PC-3 (cell line): Measurements from ENCODE around the gene ID1. TPM values are rescaled to one million over a fixed set of nuclear protein-coding genes. Genes with fewer than 3 reads are reported as not detected.

Experiments used
- ATAC-seq: fragments of 200-7000 bp; cut with Tn5 transposase; 2 replicates; pipeline ENCODE4 v1.9.1; 2020; ENCODE audit warnings: mild to moderate bottlenecking, moderate library complexity
- BruUV-seq: library from RNA; stranded (reverse); fragments of 400-500 nt; replicated peaks from 2 replicates; lab custom pipeline; 2021; lab: Mats Ljungman, UMichigan
- CTCF ChIA-PET: fragments of 300-600 bp; sonication (Branson Sonifier 250); formaldehyde crosslinking; loops from one replicate; lab custom pipeline; 2022; ENCODE audit warnings: antibody characterized with exemption; lab: Charles Lee
- POLR2A ChIA-PET: fragments of 300-600 bp; sonication (Branson Sonifier 250); formaldehyde crosslinking; loops from one replicate; lab custom pipeline; 2022; ENCODE audit warnings: antibody characterized with exemption; ENCODE audit not compliant: unreplicated experiment; lab: Charles Lee
- DNase-seq: peaks from one replicate; pipeline ENCODE4 v3.0.0-alpha.2; 2015
- H2AFZ ChIP-seq: fragments of 300-600 bp; sonication (generic); 2 replicates; pipeline ENCODE4 v1.6.0; 2016; ENCODE audit warnings: antibody characterized with exemption, low read length
- H3F3A ChIP-seq: fragments of 300-600 bp; sonication (generic); one replicate; pipeline ENCODE4 v1.6.0; 2017; ENCODE audit warnings: antibody characterized with exemption, low read length, control low read depth, mild to moderate bottlenecking; ENCODE audit not compliant: unreplicated experiment
- H3K27ac ChIP-seq: fragments of 300-600 bp; sonication (generic); 2 replicates; pipeline ENCODE4 v1.5.1; 2016; ENCODE audit warnings: mild to moderate bottlenecking, low read length
- H3K27me3 ChIP-seq: fragments of 300-600 bp; sonication (generic); 2 replicates; pipeline ENCODE4 v1.6.1; 2016; ENCODE audit warnings: low read length, mixed read lengths
- H3K36me3 ChIP-seq: fragments of 300-600 bp; sonication (generic); 2 replicates; pipeline ENCODE4 v1.6.1; 2016; ENCODE audit warnings: low read depth, mixed run types, low read length, mixed read lengths
- H3K4me1 ChIP-seq: fragments of 300-600 bp; sonication (generic); 2 replicates; pipeline ENCODE4 v1.5.1; 2016; ENCODE audit warnings: low read length; ENCODE audit not compliant: insufficient read depth
- H3K4me2 ChIP-seq: fragments of 300-600 bp; sonication (generic); 2 replicates; pipeline ENCODE4 v1.6.0; 2016; ENCODE audit warnings: low read length
- H3K4me3 ChIP-seq: fragments of 300-600 bp; sonication (generic); 2 replicates; pipeline ENCODE4 v1.5.1; 2016; ENCODE audit warnings: mild to moderate bottlenecking, low read length, mixed read lengths
- H3K79me2 ChIP-seq: fragments of 300-600 bp; sonication (generic); 2 replicates; pipeline ENCODE4 v1.6.1; 2017; ENCODE audit warnings: low read length, mixed read lengths
- H3K9ac ChIP-seq: fragments of 300-600 bp; sonication (generic); 2 replicates; pipeline ENCODE4 v1.6.0; 2016; ENCODE audit warnings: mild to moderate bottlenecking, low read length
- H3K9me2 ChIP-seq: fragments of 300-600 bp; sonication (generic); replicated peaks from 2 replicates; pipeline ENCODE4 v1.6.1; 2016; ENCODE audit warnings: mixed run types, low read length, mixed read lengths
- H3K9me3 ChIP-seq: fragments of 300-600 bp; sonication (generic); 2 replicates; pipeline ENCODE4 v1.6.1; 2016; ENCODE audit warnings: low read length, mixed read lengths
- H4K20me1 ChIP-seq: fragments of 300-600 bp; sonication (generic); 2 replicates; pipeline ENCODE4 v1.6.1; 2016; ENCODE audit warnings: low read length, mixed read lengths
- CTCF ChIP-seq: fragments of 300-600 bp; sonication (generic); conservative IDR thresholded peaks from 2 replicates; pipeline ENCODE4 v1.5.1; 2017; ENCODE audit warnings: antibody characterized with exemption, low read depth, mild to moderate bottlenecking, low read length
- EZH2 ChIP-seq: fragments of 300-600 bp; sonication (generic); IDR thresholded peaks from one replicate; pipeline ENCODE4 v1.6.1; 2017; ENCODE audit warnings: antibody characterized with exemption, mild to moderate bottlenecking, low read length; ENCODE audit not compliant: unreplicated experiment
- EZH2phosphoT487 ChIP-seq: fragments of 300-600 bp; sonication (generic); IDR thresholded peaks from 2 replicates; pipeline ENCODE4 v1.6.1; 2018; ENCODE audit warnings: mild to moderate bottlenecking, antibody characterized with exemption, low read length, borderline replicate concordance
- intact Hi-C: fragments of 100-400 bp; cut with micrococcal nuclease; formaldehyde crosslinking; loops from 2 replicates; pipeline ENCODE4 v1.9.0; 2023
- total RNA-seq: library from RNA; depleted of rRNA; stranded (reverse); fragments of >200 nt; gene quantifications from 2 replicates; pipeline ENCODE4 v1.2.3, GENCODE V29; 2014

Gene ID1
- total RNA-seq, 1 experiment from 2014 or later: 774 TPM

- no peaks in the 10 kb centered on the region for H3K9me3 ChIP-seq
- H3K79me2 ChIP-seq: no peaks in the 10 kb centered on the region
- no peaks in the 10 kb centered on the region for H3K36me3 ChIP-seq
- ATAC-seq (no peak), DNase-seq (no peak)
- no peak overlapping the region for H3K4me2 ChIP-seq
- no peak overlapping the region for H3K4me3 ChIP-seq
- intact Hi-C loops: no loop called here
- no peaks in the 10 kb centered on the region for H3F3A ChIP-seq
- no TSS peak for BruUV-seq
- H2AFZ ChIP-seq: peak overlapping the region; percentile 74; the same call in 1 of the 2 replicates
- ChIA-PET POLR2A (interaction anchor here (0.7 kb wide), 1 partner anchor 90 kb away, joined by 3 read pairs; no protein-coding TSS in a partner anchor), CTCF (interaction anchor here (0.5 to 2.2 kb wide), 11 partner anchors 21 to 216 kb away, joined by 3 to 40 read pairs (median 6); partner anchors contain the start of gene BCL2L1)
- no peaks in the 10 kb centered on the region for H3K4me1 ChIP-seq
- no peak overlapping the region for H3K9ac ChIP-seq
- H4K20me1 ChIP-seq: no peaks in the 10 kb centered on the region
- TF ChIP-seq EZH2phosphoT487 (no peak), EZH2 (no peak), CTCF (no peak)
- no peak overlapping the region for H3K27ac ChIP-seq
- H3K27me3 ChIP-seq: no peaks in the 10 kb centered on the region
- no peaks in the 10 kb centered on the region for H3K9me2 ChIP-seq
Measured at GRCh38 chr20:31633339-31633914, 28.3 kb downstream of the ID1 start.

GRCh38 chr20:31637660-31638059, 32.6 kb downstream of the ID1 start, which contains the start of gene COX4I2:
COX4I2 (plus strand) TSS chr20:31637912; CDS start chr20:31639018, 1,106 bp downstream.
- POLR2A ChIA-PET: no interaction called here
- intact Hi-C loops: no loop called here

More at GRCh38 chr20:31637660-31638059, 32.6 kb downstream of the ID1 start, which contains the start of gene COX4I2:
- Histone ChIP-seq H3K9ac (no peak within 1 kb of the TSS), H2AFZ (no peak within 1 kb of the TSS), H3K79me2 (no peaks in the 10 kb centered on the region), H3K27ac (no peak within 1 kb of the TSS), H3K27me3 (no peaks in the 10 kb centered on the region), H3K4me3 (no peak within 1 kb of the TSS), H3K4me1 (no peaks in the 10 kb centered on the region), H3K4me2 (no peak within 1 kb of the TSS), H4K20me1 (no peaks in the 10 kb centered on the region), H3F3A (no peaks in the 10 kb centered on the region), H3K9me2 (no peaks in the 10 kb centered on the region), H3K9me3 (no peaks in the 10 kb centered on the region), H3K36me3 (no peaks in the 10 kb centered on the region)
- no peak for TF ChIP-seq EZH2phosphoT487
- no peak for TF ChIP-seq EZH2
- TF ChIP-seq CTCF: no peak
- ATAC-seq (no peak), DNase-seq (no peak)
- no TSS peak for BruUV-seq
- CTCF ChIA-PET: interaction anchor here (0.7 kb wide), 1 partner anchor 22 kb away, joined by 7 read pairs; no protein-coding TSS in a partner anchor
